Tibial nerve (tissue), 3 donors: ENCODE results near the gene RSAD1.

ENCODE experiments used
- POLR2A ChIP-seq, 2 donors: fragments of 450-650 bp; IDR thresholded peaks; one replicate each; pipeline ENCODE4 v1.6.1; 2017; ENCODE audit warnings: antibody characterized with exemption in 2 of 2, mild to moderate bottlenecking in 2 of 2, moderate library complexity in 2 of 2
- TF ChIP-seq, protein P1 (sequence below), 5 experiments: fragments of 200-600 bp in 3 of 5; fragments of 450-650 bp in 2 of 5; sonication (generic) in 3 of 5; IDR thresholded peaks; one replicate each; pipeline ENCODE4 v1.5.1; 2016 to 2019; ENCODE audit warnings: antibody characterized with exemption in 5 of 5, mild to moderate bottlenecking in 3 of 5, moderate library complexity in 2 of 5

DNA sequence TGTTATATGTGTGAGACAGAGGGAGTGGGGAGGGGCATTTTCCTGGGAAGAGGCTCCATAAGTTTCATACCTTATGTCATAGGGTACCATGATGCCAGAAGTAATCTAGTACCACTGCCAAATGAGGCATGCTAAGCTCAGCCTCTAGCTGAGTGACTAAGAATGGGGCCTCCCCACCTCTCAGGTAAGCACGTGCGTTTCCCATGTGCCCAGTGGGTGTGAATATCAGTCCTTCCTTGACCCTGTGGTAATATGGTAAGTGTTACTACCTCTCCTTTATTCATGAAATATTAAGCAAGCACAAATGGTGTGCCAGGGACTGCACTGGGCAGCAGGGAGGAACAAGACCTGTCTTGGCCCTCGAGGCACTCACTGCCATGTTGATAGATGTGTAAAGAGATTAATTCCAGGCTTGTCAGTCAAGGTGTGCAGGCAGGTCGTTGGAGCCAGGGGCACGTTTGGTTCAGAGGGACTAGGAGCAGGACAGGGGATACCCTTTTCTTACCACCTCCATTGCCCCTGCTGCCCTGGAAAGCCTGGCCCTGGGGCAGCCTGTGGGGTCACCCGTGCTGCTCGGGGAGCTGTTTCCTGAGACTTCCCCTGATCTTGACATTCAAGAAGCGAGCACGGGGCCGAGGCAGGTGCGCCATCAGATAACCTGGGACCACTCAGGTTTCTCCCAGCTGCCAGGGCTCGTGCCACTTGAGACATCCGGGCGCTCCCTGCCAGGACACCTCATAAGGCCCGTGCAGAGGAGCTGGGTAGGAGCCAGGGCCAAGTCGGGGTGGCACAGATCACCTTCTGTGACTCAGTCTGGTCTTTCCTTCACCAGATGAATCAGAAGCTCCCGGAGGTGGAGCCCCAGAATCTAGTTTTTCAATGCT lies 8.8 kb downstream of the RSAD1 start:
- TF ChIP-seq, protein P1, sequence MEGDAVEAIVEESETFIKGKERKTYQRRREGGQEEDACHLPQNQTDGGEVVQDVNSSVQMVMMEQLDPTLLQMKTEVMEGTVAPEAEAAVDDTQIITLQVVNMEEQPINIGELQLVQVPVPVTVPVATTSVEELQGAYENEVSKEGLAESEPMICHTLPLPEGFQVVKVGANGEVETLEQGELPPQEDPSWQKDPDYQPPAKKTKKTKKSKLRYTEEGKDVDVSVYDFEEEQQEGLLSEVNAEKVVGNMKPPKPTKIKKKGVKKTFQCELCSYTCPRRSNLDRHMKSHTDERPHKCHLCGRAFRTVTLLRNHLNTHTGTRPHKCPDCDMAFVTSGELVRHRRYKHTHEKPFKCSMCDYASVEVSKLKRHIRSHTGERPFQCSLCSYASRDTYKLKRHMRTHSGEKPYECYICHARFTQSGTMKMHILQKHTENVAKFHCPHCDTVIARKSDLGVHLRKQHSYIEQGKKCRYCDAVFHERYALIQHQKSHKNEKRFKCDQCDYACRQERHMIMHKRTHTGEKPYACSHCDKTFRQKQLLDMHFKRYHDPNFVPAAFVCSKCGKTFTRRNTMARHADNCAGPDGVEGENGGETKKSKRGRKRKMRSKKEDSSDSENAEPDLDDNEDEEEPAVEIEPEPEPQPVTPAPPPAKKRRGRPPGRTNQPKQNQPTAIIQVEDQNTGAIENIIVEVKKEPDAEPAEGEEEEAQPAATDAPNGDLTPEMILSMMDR (IDR thresholded peaks at IDR 0.05) = no peak
- no peak for TF ChIP-seq POLR2A (IDR thresholded peaks at IDR 0.05)
